Measurements from ENCODE around the gene CTR9.

- no peak for TF ChIP-seq GATA2 (IDR thresholded peaks at IDR 0.05; ENCODE audit: low read depth, low read length)
- no peak for TF ChIP-seq GATA3 (IDR thresholded peaks at IDR 0.05; ENCODE audit: low read depth, low read length)
Measured at GRCh38 chr11:10750838-10751580, at the start of gene CTR9.
